ENCODE measurements around the gene DDX49.

DDX49 gene, protein sequence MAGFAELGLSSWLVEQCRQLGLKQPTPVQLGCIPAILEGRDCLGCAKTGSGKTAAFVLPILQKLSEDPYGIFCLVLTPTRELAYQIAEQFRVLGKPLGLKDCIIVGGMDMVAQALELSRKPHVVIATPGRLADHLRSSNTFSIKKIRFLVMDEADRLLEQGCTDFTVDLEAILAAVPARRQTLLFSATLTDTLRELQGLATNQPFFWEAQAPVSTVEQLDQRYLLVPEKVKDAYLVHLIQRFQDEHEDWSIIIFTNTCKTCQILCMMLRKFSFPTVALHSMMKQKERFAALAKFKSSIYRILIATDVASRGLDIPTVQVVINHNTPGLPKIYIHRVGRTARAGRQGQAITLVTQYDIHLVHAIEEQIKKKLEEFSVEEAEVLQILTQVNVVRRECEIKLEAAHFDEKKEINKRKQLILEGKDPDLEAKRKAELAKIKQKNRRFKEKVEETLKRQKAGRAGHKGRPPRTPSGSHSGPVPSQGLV

DNA sequence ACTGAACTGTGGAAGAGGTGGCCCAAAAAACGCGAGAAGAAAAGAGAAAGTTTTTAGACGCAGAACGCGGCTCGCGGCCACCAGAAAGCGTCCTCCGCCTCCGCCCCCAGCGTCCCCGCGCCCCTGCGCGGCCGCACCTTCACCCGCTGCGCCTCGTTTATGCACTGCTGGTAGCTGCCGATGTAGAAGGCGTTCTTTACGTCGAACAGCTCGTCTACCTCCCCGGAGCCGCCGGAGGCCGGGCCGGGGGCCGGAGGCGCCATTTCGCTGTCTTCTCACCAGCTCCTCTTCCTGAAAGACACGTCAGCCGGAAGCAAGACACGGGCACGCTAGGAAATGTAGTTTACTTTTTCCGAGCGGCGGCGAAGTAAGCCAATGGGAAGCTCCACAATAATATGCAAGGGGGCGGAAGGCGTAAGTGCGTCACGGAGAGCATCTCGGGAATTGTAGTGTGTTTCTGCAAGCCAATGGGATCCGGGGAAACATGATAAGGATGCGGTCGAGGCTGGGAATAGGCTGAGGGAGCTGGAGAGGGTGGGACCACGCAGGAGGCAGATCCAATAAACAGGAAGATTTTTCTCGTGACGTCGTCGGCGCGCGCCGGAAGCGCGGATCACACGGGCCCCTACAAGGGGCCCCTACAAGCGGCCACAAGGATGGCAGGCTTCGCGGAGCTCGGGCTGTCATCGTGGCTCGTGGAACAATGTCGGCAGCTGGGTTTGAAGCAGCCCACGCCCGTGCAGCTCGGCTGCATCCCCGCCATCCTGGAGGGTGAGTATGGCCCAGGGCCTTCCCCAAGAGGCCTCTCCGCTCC, at the start of gene DDX49, which contains the start of gene COPE:
DDX49 (plus strand) TSS at position 630 of the 814 bp plus-strand sequence; CDS start at position 657, 27 bp downstream.
COPE (minus strand) TSS at position 302 of the 814 bp plus-strand sequence; CDS start at position 263, 39 bp downstream.
- DNase-seq (ENCODE audit: low read depth): peak; percentile 96

DNA sequence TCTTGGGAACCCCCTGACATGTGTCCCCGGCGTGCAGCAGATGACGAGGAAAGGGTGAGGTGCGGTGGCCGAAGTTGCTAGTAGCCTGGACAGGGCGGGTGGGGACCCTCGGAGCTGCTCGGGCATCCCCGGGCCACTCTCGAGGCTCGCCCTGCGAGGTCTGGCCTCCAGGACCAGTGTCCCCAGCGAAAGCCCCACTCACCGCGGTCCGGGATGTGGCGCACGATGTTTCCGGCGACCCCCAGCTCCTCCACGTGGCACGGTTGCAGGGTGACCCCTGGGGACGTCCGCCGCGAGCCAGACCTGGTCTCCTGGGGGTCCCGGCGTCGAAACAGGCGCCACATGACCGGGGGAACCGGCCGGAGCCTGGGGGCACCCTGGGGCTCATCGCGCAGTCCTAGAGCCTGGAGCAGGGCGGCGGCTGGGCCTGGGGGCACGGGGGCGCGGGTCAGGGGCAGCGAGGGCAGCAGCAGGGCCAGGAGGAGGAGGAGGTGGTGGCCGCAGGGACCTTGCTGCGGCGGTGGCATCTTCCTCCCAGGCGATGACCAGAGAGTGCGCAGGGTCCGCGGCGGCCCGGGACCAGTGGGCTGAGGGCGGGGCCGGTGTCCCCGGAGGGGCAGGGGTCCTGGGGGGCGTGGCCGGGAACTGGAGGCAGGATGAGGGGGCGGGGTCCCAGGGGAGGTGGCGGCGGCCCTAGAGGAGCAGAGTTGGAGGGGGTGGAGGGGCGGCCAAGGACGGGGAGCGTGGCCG, 49.6 kb upstream of the DDX49 start:
- no peak for DNase-seq (ENCODE audit: low read depth)

DNA sequence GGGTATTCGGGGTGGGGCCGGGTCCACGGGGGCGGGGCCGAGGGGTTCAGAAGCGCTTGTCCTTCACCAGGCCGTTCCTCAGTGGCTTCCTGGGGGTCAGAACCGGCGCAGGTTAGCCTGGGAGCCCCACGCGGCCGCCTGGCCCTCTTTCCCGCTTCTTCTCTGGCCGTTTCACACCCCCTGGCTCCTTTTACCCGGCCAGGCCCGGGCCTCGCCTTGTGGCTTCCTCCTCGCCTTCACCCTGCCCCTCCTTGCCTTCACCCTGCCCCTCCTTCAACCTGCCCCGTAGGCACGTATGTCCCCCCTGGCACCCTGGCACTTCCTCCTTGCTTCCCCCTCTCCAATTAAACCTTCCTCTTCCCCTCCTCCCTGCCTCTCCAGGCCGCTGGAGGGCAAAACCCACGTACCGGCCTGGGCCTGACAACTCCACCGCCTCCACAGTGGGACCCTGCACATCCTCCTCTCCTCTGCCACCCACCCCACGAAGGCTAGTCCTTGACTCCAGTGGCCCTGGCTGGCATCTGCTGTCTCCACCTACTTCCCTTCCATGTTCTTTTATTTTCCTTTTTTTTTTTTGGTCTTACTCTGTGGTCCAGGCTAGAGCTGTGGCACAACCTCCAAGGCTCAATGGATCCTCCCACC, 48.9 kb upstream of the DDX49 start:
- DNase-seq (ENCODE audit: low read depth): no peak

DNA sequence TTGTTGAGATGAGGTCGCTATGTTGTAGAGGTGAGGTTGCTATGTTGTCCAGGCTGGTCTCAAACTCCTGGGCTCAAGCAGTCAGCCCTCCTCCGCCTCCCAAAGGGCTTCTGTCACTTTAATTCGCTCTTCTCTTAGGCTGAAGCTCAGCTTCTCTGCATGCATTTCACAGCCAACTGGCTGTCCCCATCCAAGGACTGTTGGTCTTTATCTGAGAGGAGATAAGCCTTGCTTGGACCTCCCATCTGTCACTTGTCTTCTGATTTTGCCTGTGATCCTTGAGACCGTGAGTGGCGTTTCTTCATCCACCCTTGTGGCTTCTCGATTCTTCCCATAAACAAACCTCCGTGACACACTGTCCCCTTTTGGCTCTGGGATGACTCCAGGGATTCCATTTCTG, 48.0 kb upstream of the DDX49 start:
- DNase-seq (ENCODE audit: low read depth): no peak

DNA sequence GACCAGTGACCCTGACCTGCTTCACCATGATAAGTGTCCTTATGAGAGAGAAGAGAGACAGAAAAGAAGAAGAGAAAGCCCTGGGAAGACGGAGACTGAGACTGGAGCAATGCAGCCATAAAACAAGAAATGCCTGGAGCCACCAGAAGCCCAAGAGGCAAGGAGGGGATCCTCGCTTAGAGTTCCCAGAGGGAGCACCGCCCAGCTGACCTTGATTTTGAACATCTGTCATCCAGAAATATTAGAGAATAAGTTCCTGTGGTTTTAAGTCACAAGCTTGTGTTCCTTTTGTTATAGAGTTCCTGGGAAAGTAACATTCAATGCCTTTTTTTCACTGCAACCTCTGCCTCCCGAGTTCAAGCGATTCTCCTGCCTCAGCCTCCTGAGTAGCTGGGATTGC, 43.8 kb upstream of the DDX49 start:
- DNase-seq (ENCODE audit: low read depth): no peak

DNA sequence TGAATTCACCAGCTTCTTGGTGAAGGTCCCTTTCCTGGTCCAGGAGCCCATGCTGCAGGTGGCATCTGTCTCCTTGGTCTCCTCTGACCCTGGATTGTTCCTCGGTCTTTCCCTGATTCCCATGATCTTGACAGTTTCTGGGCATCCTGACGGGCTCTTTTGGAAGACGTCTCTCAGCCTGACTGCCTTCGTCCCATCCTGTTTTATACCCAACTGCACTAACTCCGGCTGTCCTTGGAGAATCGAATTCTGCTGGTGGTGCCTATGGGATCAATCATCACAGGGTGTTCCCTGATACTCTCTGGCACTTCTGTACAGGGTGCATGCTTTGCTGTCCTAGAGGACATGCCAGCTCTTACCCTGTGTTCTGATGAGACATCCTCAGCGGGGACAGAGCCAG, 42.6 kb upstream of the DDX49 start:
- no peak for DNase-seq (ENCODE audit: low read depth)

DNA sequence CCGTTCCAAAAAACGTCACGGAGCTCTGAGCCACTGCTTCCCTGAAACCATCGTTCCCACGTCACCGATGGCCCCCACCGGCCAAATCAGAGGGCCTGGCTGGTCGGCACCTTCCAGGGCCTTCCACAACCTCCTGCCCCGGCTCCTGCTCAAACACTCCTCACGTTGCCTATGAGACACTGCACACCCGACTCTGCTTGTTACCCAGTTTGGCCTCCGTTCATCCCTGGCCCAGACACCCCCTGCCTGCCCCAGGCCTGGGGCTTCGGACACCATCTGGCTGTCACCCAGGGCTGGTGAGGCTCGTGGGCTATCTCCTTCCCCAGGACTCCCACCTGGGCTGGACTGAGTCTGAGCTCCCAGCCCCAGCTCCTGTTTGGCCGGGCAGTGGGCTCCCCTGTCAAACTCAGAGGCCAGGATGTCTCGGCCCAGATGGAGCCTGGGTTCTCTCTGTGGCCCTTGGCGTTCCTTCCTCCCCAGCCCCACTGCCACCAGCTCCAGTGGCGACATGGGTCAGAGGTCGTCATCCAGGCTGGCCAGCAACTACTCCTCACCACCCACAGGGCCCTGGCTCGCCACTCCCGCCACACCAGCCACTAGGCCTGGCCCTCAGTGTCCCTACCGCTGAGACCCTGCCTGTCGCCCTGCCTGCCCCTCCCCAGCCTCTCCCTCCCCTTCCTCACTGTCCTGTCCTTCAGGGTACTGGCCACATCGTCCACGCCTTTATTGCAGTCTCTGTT, 41.3 kb upstream of the DDX49 start:
- no peak for DNase-seq (ENCODE audit: low read depth)

DNA sequence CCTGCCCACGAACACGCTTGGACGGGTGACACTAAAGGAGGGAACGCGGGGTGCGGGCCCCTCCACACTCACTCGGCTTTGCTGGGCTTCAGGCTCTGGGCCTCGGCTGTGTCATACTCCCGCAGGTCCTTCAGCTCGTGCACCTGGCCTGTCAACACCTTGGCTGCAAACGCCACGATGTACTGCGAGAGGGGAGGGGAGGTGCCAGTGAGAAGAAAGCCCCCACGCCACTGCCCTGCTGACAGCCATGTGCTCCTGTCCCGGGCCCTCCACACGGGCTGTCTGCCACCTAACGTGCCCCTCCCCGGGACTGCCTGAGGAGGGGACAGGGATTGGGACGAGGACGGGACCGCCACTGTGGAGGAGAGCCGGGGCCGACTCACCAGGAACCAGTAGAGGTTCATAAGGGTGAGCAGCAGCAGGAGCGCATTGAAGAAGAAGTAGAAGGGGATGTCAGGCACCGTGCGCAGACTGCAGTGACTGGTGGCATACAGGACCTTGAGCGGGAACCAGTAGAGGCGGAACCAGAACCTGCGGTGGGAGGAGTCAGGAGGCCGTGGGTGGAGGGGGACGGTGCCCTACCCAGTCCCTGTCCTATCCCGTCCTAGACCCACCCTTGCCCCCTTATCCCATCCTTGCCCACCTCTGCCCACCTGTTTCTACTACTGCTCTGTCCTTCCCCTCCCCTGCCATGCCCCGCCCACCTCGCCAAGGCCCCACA, 40.5 kb upstream of the DDX49 start:
- DNase-seq (ENCODE audit: low read depth): no peak

DNA sequence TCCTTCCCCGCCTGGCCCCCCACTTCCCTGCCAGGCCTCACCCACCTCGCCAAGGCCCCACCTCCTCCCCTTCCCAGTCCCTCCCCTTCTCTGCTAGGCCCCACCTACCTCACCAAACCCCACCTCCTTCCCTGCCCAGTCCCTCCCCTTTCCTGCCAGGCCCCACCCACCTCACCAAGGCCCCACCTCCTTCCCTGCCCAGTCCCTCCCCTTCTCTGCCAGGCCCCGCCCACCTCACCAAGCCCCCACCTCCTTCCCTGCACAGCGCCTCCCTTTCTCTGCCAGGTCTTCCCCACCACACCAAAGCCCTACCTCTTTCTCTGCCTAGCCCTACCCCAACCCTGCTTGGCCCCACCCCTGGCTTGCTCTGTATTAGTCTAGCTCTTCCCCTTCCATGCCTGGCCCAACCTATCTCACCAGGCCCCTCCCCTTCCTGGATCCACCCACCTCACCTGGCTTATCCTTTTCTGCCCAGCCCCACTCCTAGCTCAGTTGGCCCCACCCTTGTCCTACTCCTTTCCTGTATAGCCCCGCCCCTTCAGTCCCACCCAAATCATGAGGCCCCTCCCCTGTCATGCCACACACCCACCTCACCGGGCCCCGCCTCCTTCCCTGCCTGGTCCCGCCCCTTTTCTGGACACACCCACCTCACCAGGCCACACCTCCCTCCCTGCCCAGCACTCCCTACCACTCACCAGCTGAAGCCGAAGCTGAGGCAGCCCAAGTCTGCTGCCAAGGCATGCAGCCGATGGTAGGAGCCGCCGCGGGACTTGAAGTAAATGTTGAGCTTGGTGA, 39.7 kb upstream of the DDX49 start:
- no peak for DNase-seq (ENCODE audit: low read depth)

DNA sequence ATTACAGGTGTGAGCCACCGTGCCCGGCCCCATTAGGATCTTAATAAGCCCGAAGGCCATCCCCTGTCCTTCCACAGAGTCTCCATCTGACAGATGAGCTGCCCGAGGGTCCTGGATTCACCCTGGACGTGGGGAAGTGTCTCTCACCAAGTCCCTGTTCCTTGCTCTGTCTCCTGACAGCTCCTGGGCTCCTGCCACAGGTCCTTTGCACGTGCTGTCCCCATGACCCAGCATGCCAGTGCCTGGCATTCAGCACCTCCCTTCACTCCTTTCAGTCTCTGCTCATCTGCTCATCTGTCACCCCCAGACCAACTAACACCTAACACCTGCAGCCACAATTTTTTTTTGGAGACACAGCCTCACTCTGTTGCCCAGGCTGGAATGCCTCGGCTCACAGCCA, 38.0 kb upstream of the DDX49 start:
- no peak for DNase-seq (ENCODE audit: low read depth)

DNA sequence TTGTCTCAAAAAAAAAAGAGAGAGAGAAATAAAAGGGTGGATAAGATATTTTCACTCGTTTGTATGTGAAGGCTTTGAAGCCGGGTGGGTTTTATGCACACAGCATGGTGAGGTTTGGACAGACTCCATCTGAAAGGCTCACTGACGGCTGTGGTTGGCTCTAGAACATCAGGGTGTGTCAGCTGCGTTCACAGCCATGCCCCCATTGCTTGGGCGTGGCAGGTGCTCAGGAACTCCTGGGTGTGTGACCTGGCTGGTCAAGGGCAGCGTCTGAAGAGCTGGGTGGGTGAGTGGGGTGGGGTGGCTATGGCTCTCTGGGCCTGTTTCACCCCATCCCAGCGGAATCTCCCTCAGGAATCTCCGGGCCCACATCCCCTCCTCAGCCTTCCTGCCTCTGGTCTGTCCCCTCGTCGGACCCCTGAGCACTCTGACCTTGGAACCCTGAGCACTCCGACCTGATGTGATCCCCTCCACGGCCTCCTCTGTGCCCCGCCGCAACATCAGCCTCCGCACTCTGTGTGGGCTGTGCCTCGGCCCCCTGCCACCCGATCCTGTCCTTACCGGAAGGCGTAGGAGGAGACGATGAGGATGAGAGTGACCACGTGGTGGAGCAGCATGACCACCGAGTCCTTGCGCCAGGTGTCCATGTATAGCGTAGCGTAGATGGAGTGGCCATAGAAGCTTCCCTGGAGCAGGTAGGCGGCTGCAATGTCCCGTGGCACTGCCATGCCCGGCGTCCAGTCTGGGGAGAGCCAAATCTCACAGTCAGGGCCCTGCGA, 35.8 kb upstream of the DDX49 start:
- DNase-seq (ENCODE audit: low read depth): no peak

DNA sequence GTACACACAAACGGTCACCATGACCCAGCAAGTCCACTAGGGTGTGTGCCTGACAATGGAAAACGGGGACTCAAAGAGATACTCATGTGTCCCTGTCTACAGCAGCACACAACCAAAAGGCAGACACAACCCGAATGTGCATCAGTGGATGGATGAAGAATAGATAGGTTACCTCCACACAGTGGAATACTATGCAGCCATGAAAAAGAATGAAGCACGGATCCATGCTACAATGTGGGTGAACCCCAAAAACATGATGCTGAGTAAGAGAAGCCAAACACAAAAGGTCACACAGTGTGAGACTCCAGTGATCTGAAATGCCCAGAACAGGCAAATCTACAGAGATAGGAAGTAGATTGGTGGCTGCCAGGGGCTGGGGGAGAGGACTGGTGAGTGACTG, 32.5 kb upstream of the DDX49 start:
- no peak for DNase-seq (ENCODE audit: low read depth)

DNA sequence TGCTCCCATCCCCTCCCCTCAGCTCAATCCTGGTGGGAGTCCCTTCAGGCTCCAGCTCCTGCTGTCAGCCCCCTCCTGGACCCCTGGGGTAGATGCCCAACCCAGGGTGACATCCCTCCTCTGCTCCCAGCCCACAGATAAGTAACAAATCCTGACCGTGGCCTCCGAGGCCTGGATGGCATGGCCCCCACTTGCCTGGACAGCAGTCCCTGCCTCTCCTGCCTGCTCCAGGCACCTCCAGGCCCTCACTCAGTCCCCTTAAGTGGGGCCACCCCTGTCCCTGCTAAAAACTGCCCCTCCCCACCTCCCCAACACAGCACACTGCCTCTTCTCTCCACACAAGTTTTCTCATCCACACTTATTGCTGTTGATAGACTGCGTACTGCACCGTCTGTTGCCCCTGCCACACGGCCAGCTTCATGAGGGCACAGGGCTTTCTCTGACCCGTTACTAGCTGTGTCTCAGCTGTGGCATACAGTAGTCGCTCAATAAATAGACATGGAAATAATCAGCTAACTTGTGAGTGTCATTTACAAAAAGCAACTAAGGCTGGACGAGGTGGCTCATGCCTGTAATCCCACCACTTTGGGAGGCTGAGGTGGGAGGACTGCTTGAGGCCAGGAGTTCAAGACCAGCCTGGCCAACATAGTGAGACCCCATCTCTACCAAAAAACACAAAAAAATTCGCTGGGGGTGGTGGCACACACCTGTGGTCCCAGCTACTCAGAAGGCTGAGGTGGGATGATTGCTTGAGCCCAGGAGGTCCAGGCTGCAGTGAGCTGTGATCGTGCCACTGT, 29.4 kb upstream of the DDX49 start:
- no peak for DNase-seq (ENCODE audit: low read depth)

DNA sequence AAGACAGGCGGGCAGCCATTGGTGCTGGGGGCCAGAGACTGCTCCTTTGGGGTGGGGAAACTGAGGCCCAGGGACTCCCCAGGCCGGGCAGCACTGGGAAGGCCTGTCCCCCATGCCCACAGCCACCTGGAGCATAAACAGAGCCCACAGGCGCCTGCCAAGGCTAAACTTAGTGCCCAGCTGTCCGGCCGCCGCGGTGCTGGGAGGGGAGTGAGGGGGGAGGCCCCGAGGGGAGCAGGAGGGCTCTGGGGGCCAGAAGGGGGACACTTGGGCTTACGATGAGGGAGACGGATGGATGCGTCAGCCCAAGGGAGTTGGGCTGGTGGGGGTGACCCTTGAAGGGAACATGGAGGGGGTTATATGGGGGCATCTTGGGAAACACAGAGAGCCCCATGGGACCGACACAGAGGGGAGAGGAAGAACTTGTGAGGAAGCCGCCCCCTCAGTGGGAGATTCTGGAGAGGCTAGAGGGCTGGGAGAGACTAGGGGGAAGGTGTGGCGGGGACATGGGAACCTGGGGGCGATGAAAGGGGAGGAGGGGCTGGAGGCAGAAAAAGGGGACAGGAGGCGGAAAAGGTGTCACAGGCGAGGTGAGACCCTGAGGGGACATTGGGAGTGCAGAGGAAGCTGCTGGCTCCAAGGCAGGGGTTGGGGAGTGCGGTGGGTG, 25.8 kb upstream of the DDX49 start:
- DNase-seq (ENCODE audit: low read depth): no peak

DNA sequence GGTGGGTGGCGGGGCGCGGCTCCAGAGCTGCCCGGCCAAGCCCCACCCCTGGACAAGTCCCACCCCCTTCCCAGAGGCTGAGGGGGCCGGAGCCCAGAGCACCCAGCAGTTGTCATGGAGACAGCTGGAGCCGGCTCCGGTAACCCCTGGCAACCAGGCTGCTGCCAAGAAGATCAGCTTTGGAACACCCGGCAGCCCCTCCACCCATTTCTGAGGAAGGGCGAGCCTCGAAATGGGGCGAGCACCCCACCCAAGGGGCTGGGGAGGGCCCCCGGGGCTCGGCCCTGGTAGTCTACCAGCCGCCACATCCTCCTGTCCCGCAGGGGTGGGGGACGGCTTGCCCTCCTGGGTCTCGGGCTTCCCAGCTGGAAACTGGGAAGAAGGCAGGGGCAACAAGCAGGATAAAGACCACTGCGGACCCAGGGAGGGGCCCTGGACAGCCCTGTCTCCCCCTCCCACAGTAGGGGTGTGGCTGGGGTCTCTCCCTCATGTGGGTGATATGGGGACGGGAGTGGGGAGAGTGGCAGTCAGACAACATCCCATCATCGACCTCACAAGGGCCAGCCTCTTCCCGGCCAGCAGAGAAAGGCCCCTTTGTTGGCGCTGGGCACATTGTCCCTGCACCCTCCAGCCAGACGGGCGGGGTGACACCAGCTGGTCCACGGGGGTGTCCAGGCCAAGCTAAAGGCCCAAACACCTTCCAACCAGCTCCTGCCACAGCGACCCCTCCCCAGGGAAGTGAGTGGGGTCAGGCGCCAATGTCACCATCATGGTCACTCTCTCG, 25.1 kb upstream of the DDX49 start:
- no peak for DNase-seq (ENCODE audit: low read depth)

DNA sequence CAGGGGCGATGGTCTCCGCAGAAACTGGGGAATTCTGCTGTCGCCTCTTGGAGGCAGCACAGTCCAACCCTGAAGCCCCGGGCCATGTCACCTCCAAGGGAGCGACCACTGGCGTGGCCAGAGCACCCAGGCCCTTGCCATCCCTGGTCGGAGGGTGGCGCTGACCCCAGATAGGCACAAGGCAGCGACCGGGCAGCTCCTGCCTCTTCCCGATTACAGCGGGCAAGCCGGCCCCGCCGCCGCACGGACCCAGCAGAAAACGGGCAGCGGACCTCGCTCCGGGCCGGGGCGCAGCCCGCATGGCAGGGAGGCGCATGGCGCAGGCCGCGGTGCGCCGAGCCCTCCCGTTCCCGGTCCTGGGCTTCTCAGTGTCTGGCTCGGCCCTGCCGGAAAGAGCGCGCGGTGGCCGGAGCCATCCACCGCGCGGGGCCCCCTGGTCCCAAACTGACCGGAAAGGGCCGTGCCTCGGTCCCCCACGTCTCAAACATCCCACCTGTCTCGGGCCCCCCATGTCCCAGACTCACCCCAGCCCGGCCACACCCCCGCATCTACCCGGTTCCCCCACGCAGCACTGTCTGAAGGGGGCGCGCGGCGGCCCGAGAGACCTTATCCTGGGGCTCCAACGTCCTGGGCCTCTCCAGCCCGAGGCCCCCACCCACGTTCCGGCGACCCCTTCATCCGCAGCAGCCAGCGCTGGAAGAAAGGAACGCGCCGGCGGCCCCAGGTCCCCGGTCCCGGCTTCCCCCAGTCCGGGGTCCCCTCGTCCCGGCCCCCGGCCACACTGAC, 24.3 kb upstream of the DDX49 start:
- DNase-seq (ENCODE audit: low read depth): no peak
